Measurements from ENCODE around the gene MTHFD1. TPM values are rescaled to one million over a fixed set of nuclear protein-coding genes. Genes with fewer than 3 reads are reported as not detected.

The MTHFD1 gene
- total RNA-seq, 1 donor = 53.1 TPM

- peak; percentile 86 for DNase-seq (ENCODE audit: low read depth)
- no peak overlapping the region for H3K4me3 ChIP-seq (ENCODE audit: low read depth, low read length)
- no peak for TF ChIP-seq CTCF (IDR thresholded peaks at IDR 0.05; ENCODE audit: insufficient read depth, low read depth, low read length)
Measured at GRCh38 chr14:64438181-64438841, 50.2 kb downstream of the MTHFD1 start.

GRCh38 chr14:64439141-64439540 lies 51.0 kb downstream of the MTHFD1 start:
- DNase-seq (ENCODE audit: low read depth) = no peak
- no peak for TF ChIP-seq CTCF (IDR thresholded peaks at IDR 0.05; ENCODE audit: insufficient read depth, low read depth, low read length)
- H3K4me3 ChIP-seq (ENCODE audit: low read depth, low read length) = no peak overlapping the region

GRCh38 chr14:64440494-64440893 lies 52.3 kb downstream of the MTHFD1 start:
- peak; percentile 66 for DNase-seq (ENCODE audit: low read depth)
- no peak for TF ChIP-seq CTCF (IDR thresholded peaks at IDR 0.05; ENCODE audit: insufficient read depth, low read depth, low read length)
- no peak overlapping the region for H3K4me3 ChIP-seq (ENCODE audit: low read depth, low read length)

GRCh38 chr14:64442300-64442988 lies 54.3 kb downstream of the MTHFD1 start:
- TF ChIP-seq CTCF (IDR thresholded peaks at IDR 0.05; ENCODE audit: insufficient read depth, low read depth, low read length) = no peak
- no peak overlapping the region for H3K4me3 ChIP-seq (ENCODE audit: low read depth, low read length)
- DNase-seq (ENCODE audit: low read depth) = no peak

GRCh38 chr14:64444140-64444539 lies 56.0 kb downstream of the MTHFD1 start:
- no peak for DNase-seq (ENCODE audit: low read depth)
- TF ChIP-seq CTCF (IDR thresholded peaks at IDR 0.05; ENCODE audit: insufficient read depth, low read depth, low read length) = no peak
- H3K4me3 ChIP-seq (ENCODE audit: low read depth, low read length) = no peak overlapping the region

GRCh38 chr14:64444984-64445845 lies 57.1 kb downstream of the MTHFD1 start:
- no peak overlapping the region for H3K4me3 ChIP-seq (ENCODE audit: low read depth, low read length)
- TF ChIP-seq CTCF (IDR thresholded peaks at IDR 0.05; ENCODE audit: insufficient read depth, low read depth, low read length) = peak; percentile 13
- peak; percentile 83 for DNase-seq (ENCODE audit: low read depth)
